ENCODE results near the gene NAA15. TPM values are rescaled to one million over a fixed set of nuclear protein-coding genes. Genes with fewer than 3 reads are reported as not detected.
"Not testable (repeated sequence)": the region's sequence is repeated elsewhere in the genome, so short reads cannot be mapped to it uniquely, and the experiment has no call there.

Gene NAA15
- polyA plus RNA-seq (2013, experiment 1 of 2; ENCODE audit: insufficient read length): 23.8 TPM
- 27.5 TPM for polyA plus RNA-seq (2013, experiment 2 of 2; ENCODE audit: insufficient read length)

GRCh38 chr4:139301113-139301820, at the start of gene NAA15:
NAA15 (plus strand) TSS chr4:139301505; CDS start chr4:139301778, 273 bp downstream.
- DNase-seq: peak; percentile 97

GRCh38 chr4:139253046-139253445, 48.3 kb upstream of the NAA15 start:
- DNase-seq: no peak

- peak; percentile 70 for DNase-seq
Observed at GRCh38 chr4:139253713-139254112, 47.6 kb upstream of the NAA15 start.

GRCh38 chr4:139255581-139255980, 45.7 kb upstream of the NAA15 start:
- not testable (repeated sequence) for DNase-seq

GRCh38 chr4:139256349-139256748, 45.0 kb upstream of the NAA15 start:
- DNase-seq: peak; percentile 41

- no peak for DNase-seq
Observed at GRCh38 chr4:139265654-139266053, 35.7 kb upstream of the NAA15 start.

- DNase-seq: no peak
Observed at GRCh38 chr4:139266208-139266582, 35.1 kb upstream of the NAA15 start.

GRCh38 chr4:139266583-139267257, 34.6 kb upstream of the NAA15 start:
- DNase-seq: peak; percentile 53

GRCh38 chr4:139267301-139267700, 34.0 kb upstream of the NAA15 start:
- no peak for DNase-seq

GRCh38 chr4:139273835-139274234, 27.5 kb upstream of the NAA15 start:
- no peak for DNase-seq

- no peak for DNase-seq
Observed at GRCh38 chr4:139274790-139275189, 26.5 kb upstream of the NAA15 start.

GRCh38 chr4:139275281-139275735, 26.0 kb upstream of the NAA15 start:
- no peak for DNase-seq

GRCh38 chr4:139278485-139278884, 22.8 kb upstream of the NAA15 start:
- DNase-seq: no peak

GRCh38 chr4:139278912-139279759, 22.2 kb upstream of the NAA15 start:
- DNase-seq: no peak

GRCh38 chr4:139279760-139280620, 21.3 kb upstream of the NAA15 start, which contains the start of gene MGARP:
MGARP (minus strand) TSS chr4:139280225; CDS start chr4:139280158, 67 bp downstream.
- DNase-seq: peak; percentile 41

- peak; percentile 27 for DNase-seq
Observed at GRCh38 chr4:139282065-139282720, 19.1 kb upstream of the NAA15 start.

- no peak for DNase-seq
Observed at GRCh38 chr4:139282721-139283075, 18.6 kb upstream of the NAA15 start.

GRCh38 chr4:139286186-139286698, 15.1 kb upstream of the NAA15 start:
- DNase-seq: no peak

- DNase-seq: peak; percentile 92
Observed at GRCh38 chr4:139295206-139295941, 5.9 kb upstream of the NAA15 start.

GRCh38 chr4:139295942-139296299, 5.4 kb upstream of the NAA15 start:
- no peak for DNase-seq
